ENCODE measurements around the gene MAPK10. TPM values are rescaled to one million over a fixed set of nuclear protein-coding genes. Genes with fewer than 3 reads are reported as not detected.

The MAPK10 gene
- total RNA-seq, 1 experiment from 2014 or later = 3.6 TPM

DNA sequence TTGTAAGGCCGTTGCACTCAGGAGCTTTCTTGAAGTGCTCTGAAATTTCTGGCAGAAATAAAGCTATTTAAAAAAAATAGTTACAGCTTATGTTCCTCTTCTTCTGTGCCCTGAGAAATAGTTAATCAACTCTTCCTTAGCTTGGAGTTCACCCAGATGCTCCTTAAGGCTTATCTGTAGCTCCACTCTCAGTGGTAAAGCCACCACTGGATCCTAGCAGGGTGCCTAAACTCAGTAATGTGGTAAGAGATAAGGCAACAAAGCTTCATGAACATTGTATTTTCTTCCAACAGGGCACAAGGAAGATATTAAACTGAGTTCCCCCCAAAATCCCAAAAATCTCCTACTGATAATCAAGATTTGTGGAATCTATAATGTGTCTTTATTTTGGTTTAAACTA lies 299.5 kb downstream of the MAPK10 start:
- Mint-ChIP-seq H3K27me3 (ENCODE audit: unreplicated experiment) (no peaks in the 10 kb centered on the region), H3K4me3 (ENCODE audit: low read depth, unreplicated experiment) (no peak overlapping the region), H3K4me1 (ENCODE audit: low read depth, unreplicated experiment) (no peaks in the 10 kb centered on the region), H3K27ac (ENCODE audit: unreplicated experiment) (no peak overlapping the region), H3K9me3 (ENCODE audit: low read depth, unreplicated experiment) (no peaks in the 10 kb centered on the region), H3K36me3 (ENCODE audit: insufficient read depth, unreplicated experiment) (no peaks in the 10 kb centered on the region)
- no peak for DNase-seq
- CTCF ChIA-PET = no interaction called here
- no TSS peak for BruUV-seq (replicated peaks)
- TF ChIP-seq, protein P1, sequence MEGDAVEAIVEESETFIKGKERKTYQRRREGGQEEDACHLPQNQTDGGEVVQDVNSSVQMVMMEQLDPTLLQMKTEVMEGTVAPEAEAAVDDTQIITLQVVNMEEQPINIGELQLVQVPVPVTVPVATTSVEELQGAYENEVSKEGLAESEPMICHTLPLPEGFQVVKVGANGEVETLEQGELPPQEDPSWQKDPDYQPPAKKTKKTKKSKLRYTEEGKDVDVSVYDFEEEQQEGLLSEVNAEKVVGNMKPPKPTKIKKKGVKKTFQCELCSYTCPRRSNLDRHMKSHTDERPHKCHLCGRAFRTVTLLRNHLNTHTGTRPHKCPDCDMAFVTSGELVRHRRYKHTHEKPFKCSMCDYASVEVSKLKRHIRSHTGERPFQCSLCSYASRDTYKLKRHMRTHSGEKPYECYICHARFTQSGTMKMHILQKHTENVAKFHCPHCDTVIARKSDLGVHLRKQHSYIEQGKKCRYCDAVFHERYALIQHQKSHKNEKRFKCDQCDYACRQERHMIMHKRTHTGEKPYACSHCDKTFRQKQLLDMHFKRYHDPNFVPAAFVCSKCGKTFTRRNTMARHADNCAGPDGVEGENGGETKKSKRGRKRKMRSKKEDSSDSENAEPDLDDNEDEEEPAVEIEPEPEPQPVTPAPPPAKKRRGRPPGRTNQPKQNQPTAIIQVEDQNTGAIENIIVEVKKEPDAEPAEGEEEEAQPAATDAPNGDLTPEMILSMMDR (IDR thresholded peaks at IDR 0.05; ENCODE audit: unreplicated experiment) = no peak
- intact Hi-C loops (cut with micrococcal nuclease; ENCODE audit: unreplicated experiment) = no loop called here

DNA sequence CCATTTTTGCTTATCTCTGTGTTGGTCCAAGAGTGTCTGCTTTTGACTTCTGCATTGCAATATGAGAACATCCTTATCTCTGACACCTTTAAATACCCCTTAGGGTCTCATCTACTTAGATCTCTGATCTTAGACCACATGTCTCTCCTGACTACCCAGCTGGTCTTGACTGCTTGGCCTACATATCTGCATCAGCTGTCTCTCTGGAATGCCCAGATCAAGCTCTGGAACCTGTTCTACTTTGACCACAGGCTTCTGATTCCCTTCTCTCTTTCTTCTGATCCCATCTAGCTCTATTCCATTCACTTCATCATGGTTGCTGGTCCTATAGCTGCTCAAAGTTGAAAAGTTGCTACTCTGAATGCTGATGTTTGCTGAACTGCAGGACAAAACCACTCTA lies 301.2 kb downstream of the MAPK10 start:
- no peaks in the 10 kb centered on the region for H3K27me3 Mint-ChIP-seq (ENCODE audit: unreplicated experiment)
- no TSS peak for BruUV-seq (replicated peaks)
- DNase-seq = no peak
- H3K4me3 Mint-ChIP-seq (ENCODE audit: low read depth, unreplicated experiment) = no peak overlapping the region
- no peaks in the 10 kb centered on the region for H3K9me3 Mint-ChIP-seq (ENCODE audit: low read depth, unreplicated experiment)
- H3K36me3 Mint-ChIP-seq (ENCODE audit: insufficient read depth, unreplicated experiment) = no peaks in the 10 kb centered on the region
- CTCF ChIA-PET = no interaction called here
- no peaks in the 10 kb centered on the region for H3K4me1 Mint-ChIP-seq (ENCODE audit: low read depth, unreplicated experiment)
- intact Hi-C loops (cut with micrococcal nuclease; ENCODE audit: unreplicated experiment) = loop anchor here (10.0 kb wide), 1 partner anchor 166 kb away; no protein-coding TSS in a partner anchor
- no peak overlapping the region for H3K27ac Mint-ChIP-seq (ENCODE audit: unreplicated experiment)
- TF ChIP-seq, protein P1 (IDR thresholded peaks at IDR 0.05; ENCODE audit: unreplicated experiment) = no peak

DNA sequence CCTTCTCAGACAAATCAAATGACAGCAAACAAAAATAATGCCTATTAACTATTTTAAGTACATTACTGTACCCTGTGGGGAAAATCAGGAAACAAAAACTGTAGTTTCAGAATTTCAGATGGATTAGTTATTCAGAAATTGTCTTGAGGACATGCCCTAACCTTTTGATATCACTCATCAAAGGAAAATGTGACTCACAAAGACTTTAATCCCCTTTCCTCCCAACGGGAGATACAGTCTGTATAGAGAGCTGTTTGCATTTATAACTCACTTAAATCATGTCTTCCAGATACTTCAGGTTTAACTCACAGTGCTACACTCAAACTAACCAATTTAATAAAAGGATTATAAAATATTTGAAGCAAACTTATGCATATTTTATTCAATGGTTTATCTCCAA lies 304.0 kb downstream of the MAPK10 start:
- Mint-ChIP-seq H3K36me3 (ENCODE audit: insufficient read depth, unreplicated experiment) (no peaks in the 10 kb centered on the region), H3K27me3 (ENCODE audit: unreplicated experiment) (no peaks in the 10 kb centered on the region), H3K9me3 (ENCODE audit: low read depth, unreplicated experiment) (no peaks in the 10 kb centered on the region), H3K4me3 (ENCODE audit: low read depth, unreplicated experiment) (no peak overlapping the region), H3K27ac (ENCODE audit: unreplicated experiment) (no peak overlapping the region), H3K4me1 (ENCODE audit: low read depth, unreplicated experiment) (no peaks in the 10 kb centered on the region)
- no TSS peak for BruUV-seq (replicated peaks)
- TF ChIP-seq, protein P1 (IDR thresholded peaks at IDR 0.05; ENCODE audit: unreplicated experiment) = no peak
- CTCF ChIA-PET = no interaction called here
- DNase-seq = no peak
- intact Hi-C loops (cut with micrococcal nuclease; ENCODE audit: unreplicated experiment) = loop anchor here (10.0 kb wide), 1 partner anchor 169 kb away; no protein-coding TSS in a partner anchor

DNA sequence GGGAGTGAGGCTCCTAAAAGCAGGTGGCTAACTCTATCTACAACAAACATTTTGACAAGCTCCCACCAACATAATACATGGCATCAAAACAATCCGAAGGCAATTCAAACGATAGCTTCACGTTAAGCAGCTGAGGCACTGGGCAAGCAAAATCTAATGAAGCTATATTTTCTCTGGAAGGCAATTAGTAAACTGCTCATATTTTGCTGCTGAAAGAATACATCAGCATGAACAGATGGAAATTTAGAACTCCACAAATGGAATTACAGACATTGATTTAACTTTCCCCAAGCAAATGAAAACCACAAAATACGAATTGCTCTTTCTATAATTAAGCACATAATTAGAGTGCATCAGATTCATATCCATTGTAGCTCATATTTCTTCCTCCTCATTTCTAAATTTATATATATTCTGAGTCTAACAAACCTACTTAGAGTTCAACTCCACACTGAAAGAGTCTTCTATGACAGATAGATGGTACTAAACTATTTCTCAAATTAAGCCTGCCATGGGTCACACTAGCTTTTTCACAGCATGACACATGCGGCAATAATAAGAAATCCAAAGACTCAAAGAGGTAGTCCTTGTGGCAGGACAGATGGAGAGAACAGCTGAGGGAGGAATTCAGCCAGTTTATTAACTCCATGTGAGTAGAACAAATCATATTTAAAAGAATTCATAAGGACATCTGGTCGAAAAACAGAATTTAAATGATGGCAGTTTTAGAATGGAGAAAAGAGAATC lies 305.4 kb downstream of the MAPK10 start:
- no peaks in the 10 kb centered on the region for H3K9me3 Mint-ChIP-seq (ENCODE audit: low read depth, unreplicated experiment)
- H3K4me1 Mint-ChIP-seq (ENCODE audit: low read depth, unreplicated experiment) = no peaks in the 10 kb centered on the region
- no peak overlapping the region for H3K4me3 Mint-ChIP-seq (ENCODE audit: low read depth, unreplicated experiment)
- BruUV-seq (replicated peaks) = no TSS peak
- H3K27ac Mint-ChIP-seq (ENCODE audit: unreplicated experiment) = no peak overlapping the region
- intact Hi-C loops (cut with micrococcal nuclease; ENCODE audit: unreplicated experiment) = loop anchor here (10.0 kb wide), 1 partner anchor 170 kb away; no protein-coding TSS in a partner anchor
- no peaks in the 10 kb centered on the region for H3K27me3 Mint-ChIP-seq (ENCODE audit: unreplicated experiment)
- CTCF ChIA-PET = no interaction called here
- DNase-seq = no peak
- H3K36me3 Mint-ChIP-seq (ENCODE audit: insufficient read depth, unreplicated experiment) = no peaks in the 10 kb centered on the region
- TF ChIP-seq, protein P1 (IDR thresholded peaks at IDR 0.05; ENCODE audit: unreplicated experiment) = no peak

All from Calu3 (cell line).